ENCODE results near the gene CEMP1.
"Not testable (repeated sequence)": the region's sequence is repeated elsewhere in the genome, so short reads cannot be mapped to it uniquely, and the experiment has no call there.

CEMP1 gene

GRCh38 chr16:2534335-2534734 is 3.1 kb upstream of the CEMP1 start:
- DNase-seq, result not testable (repeated sequence)

GRCh38 chr16:2533912-2534311 is 2.7 kb upstream of the CEMP1 start:
- no peak for DNase-seq

- DNase-seq, result peak in 1 of 3 experiments; percentile 59
Observed at GRCh38 chr16:2533142-2533755, 2.0 kb upstream of the CEMP1 start.

DNA sequence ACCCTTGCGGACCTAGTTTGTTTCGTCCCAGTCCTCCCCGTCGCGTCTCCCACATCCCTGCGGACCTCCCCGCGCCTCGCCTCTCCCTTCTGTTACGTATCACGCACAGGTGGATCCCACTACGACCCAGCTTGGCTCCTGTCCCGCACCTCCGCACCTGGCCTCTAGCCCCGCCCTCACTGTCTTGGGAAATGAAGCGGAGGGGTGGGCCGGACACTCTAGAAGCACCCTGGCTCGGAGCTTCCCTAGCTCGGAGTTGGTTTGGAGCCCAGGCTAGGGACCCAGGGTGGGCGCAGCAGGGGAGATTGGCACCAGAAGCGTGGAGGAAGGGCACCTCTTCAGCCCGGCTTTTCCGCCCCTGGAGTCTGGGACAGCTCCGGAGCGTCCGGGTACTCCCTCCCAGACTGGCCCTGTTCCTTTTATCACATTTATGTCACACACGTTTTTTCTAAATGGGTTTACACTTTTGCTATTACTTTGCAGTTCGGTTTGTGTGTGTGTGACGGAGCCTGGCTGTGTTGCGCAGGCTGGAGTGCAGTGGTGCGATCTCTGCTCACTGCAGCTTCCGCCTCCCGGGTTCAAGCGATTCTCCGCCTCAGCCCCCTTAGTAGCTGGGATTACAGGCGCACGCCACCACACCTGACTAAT is 1.4 kb upstream of the CEMP1 start:
- DNase-seq, result peak; percentile 59 to 72 (median 64)

DNA sequence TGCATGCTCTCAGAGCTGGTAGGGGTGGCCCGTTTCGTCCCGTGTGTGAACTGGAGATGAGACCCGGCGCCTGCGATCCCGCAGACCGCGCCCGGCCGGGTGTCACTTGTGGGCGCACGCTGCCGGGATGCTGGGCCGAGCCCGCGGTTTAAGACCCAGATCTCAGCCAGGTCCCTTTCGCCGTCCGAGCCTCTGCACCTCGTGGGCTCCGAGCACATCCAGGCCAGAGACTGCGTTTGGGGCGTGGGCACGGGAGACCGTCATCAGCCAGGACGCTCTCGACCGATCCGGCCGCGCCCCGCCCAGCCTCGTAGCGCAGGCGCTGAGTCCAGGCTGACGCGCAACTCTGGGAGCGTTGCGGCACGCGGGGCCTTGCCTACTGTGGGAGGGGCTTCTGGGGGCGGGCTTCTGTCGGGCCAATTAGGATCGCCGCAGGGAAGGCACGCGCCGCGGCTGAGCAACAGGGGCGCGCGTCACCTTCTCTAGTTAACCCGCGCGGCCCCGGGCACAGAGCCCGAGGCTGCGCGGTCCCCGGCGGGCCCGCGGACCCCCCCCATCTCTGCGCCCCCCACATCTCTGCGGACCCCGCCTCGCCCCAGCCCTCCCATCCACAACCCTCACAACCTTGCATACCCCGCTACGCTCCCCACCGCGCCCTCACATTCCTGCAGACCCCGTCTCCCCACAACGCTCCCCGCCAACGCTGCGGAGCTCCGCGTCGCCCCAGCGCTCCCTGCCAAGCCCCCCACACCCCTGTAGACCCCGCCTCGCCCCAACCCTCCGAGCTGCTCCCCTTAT is 687 bp upstream of the CEMP1 start:
- peak; percentile 95 to 100 (median 96) for DNase-seq

- no peak for DNase-seq
Observed at GRCh38 chr16:2530629-2531318, 434 bp downstream of the CEMP1 start.

DNA sequence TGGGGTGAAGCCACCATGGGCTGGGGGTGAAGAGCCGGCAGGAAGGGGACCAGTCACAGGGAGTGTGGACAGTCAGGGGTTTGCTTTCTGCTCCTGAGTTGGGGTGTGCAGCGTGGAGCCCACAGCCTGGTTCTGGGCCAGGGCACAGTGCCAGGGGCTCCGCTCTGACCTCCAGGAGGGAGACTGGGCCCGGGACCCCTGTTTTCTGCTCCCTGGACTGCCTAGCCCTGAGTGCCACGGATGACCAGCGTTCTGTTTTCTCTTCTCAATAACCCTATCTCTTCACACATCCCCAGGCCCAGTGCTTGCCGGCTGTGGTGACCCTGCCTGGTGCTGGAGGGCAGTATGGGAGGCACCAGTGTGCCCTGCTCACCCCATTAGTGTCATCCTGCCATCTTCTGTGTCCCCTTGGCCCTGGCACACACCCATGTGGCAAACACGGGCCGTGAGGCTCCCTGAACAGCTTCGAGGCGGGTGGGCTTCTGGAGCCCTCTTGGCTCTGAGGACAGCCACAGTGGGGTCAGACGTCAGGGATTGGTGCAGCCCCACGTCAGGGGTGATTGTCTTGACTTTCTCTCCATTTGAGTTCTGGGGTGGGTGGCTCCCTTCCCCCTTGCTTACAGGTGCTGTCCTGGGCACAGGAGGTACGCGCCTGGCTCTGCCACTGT is 1.1 kb downstream of the CEMP1 start:
- DNase-seq, result no peak

- DNase-seq, result no peak
Observed at GRCh38 chr16:2529061-2529931, 1.9 kb downstream of the CEMP1 start.

DNA sequence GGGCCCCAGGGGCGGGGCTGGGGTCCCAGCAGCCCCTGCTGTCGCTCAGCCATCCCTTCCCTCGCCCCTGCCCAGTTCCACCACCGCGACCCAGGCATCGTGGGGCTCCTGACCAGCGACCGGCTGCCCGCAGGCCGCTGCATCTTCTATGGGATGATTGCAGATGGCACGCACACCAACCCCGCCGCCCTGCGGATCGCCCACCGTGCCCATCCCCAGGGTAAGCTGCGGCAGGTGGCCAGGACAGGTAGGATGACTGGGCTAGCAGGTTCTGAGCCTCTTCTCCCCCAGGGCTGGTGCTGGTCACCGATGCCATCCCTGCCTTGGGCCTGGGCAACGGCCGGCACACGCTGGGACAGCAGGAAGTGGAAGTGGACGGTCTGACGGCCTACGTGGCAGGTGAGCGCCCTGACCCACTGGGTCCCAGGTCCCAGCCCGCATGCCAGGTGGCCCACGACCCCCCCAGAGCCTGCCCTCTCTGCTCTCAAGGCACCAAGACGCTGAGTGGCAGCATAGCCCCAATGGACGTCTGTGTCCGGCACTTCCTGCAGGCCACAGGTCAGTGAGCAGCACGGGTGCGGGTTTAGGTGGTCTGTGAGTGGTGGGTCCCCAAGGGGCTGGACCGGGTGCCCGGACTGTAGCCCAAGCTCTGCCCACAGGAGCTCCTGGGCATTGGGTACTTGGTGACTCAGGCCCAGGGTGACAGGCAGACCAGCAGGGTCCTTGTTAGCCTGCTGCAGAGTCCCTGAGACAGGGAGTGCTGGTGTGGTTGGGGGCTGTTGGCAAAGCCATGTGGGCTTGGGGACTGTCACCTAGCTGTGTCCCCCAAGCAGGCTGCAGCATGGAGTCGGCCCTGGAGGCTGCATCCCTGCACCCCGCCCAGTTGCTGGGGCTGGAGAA is 2.8 kb downstream of the CEMP1 start:
- no peak for DNase-seq

- DNase-seq, result no peak
Observed at GRCh38 chr16:2527784-2528100, 3.5 kb downstream of the CEMP1 start.

GRCh38 chr16:2527071-2527783 is 4.0 kb downstream of the CEMP1 start:
- no peak for DNase-seq

DNA sequence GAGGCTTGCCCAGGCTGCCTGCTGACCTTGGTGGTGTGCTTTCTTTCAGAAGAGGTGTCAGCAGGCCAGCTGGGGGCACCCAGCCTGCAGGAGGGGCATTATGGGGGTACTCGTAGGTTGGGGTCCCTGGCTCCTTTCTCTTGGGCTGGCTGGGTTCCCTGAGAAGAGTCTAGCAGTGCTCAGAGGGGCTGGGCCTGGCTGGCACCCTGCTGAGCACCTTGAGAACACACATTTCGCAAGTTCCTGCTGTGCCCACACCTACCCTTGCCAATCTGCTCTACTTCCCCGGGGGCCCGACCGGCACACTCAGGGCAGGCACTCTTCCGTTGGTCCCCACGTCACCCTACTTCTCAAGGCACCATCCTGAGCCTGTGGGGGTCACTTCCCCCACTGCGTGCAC is 5.1 kb downstream of the CEMP1 start:
- DNase-seq, result no peak

GRCh38 chr16:2524339-2524938 is 6.8 kb downstream of the CEMP1 start:
- DNase-seq, result no peak

- DNase-seq, result no peak
Observed at GRCh38 chr16:2523801-2524231, 7.4 kb downstream of the CEMP1 start.

GRCh38 chr16:2520784-2521531 is 10.2 kb downstream of the CEMP1 start:
- DNase-seq, result no peak

- peak; percentile 76 to 95 (median 85) for DNase-seq
Observed at GRCh38 chr16:2520097-2520783, 11.0 kb downstream of the CEMP1 start, which contains the start of gene AMDHD2. Gene AMDHD2, plus strand, starts transcription at chr16:2520371. Its CDS starts 88 bp downstream, at chr16:2520459.

GRCh38 chr16:2519711-2520080 is 11.5 kb downstream of the CEMP1 start:
- DNase-seq, result no peak

Data from NCI-H1417 (cell line).